Measurements from ENCODE around the gene PRSS3. TPM values are rescaled to one million over a fixed set of nuclear protein-coding genes. Genes with fewer than 3 reads are reported as not detected.
"Not testable (repeated sequence)": the region's sequence is repeated elsewhere in the genome, so short reads cannot be mapped to it uniquely, and the experiment has no call there.

Gene PRSS3
- not detected for total RNA-seq

GRCh38 chr9:33795281-33795680, at the start of gene PRSS3:
Gene PRSS3, plus strand, starts transcription at chr9:33795561. Its CDS starts 13 bp downstream, at chr9:33795574.
- Mint-ChIP-seq H3K9me3 (no peaks in the 10 kb centered on the region), H3K4me3 (no peak within 1 kb of the TSS), H3K27me3 (peaks cover 27% of the 10 kb centered on the region), H3K27ac (peak within 1 kb of the TSS; percentile 26), H3K36me3 (ENCODE audit: low read depth) (no peaks in the 10 kb centered on the region), H3K4me1 (no peaks in the 10 kb centered on the region)
- no peak for ATAC-seq (replicated peaks)

GRCh38 chr9:33748633-33749304, 46.6 kb upstream of the PRSS3 start:
- ATAC-seq (replicated peaks): peak; percentile 76
- no peaks in the 10 kb centered on the region for H3K9me3 Mint-ChIP-seq

GRCh38 chr9:33749305-33749654, 46.1 kb upstream of the PRSS3 start:
- H3K4me3 Mint-ChIP-seq: peak overlapping the region; percentile 65
- not testable (repeated sequence) for H3K36me3 Mint-ChIP-seq (ENCODE audit: low read depth); H3K27ac Mint-ChIP-seq; H3K4me1 Mint-ChIP-seq; H3K9me3 Mint-ChIP-seq
- H3K27me3 Mint-ChIP-seq: peaks cover 39% of the 10 kb centered on the region
- peak; percentile 84 for ATAC-seq (replicated peaks)

More at GRCh38 chr9:33748633-33749304, 46.6 kb upstream of the PRSS3 start:
- Mint-ChIP-seq H3K27ac (no peak overlapping the region), H3K4me1 (peaks cover 5% of the 10 kb centered on the region), H3K27me3 (peaks cover 40% of the 10 kb centered on the region), H3K4me3 (peak overlapping the region; percentile 65), H3K36me3 (ENCODE audit: low read depth) (peaks cover 6% of the 10 kb centered on the region)

- peaks cover 5% of the 10 kb centered on the region for H3K4me1 Mint-ChIP-seq
- no peaks in the 10 kb centered on the region for H3K9me3 Mint-ChIP-seq
- H3K27ac Mint-ChIP-seq: no peak overlapping the region
- ATAC-seq (replicated peaks): no peak
- peaks cover 6% of the 10 kb centered on the region for H3K36me3 Mint-ChIP-seq (ENCODE audit: low read depth)
- peaks cover 43% of the 10 kb centered on the region for H3K27me3 Mint-ChIP-seq
- H3K4me3 Mint-ChIP-seq: peak overlapping the region; percentile 5
Observed at GRCh38 chr9:33750307-33750838, 45.0 kb upstream of the PRSS3 start.

DNA sequence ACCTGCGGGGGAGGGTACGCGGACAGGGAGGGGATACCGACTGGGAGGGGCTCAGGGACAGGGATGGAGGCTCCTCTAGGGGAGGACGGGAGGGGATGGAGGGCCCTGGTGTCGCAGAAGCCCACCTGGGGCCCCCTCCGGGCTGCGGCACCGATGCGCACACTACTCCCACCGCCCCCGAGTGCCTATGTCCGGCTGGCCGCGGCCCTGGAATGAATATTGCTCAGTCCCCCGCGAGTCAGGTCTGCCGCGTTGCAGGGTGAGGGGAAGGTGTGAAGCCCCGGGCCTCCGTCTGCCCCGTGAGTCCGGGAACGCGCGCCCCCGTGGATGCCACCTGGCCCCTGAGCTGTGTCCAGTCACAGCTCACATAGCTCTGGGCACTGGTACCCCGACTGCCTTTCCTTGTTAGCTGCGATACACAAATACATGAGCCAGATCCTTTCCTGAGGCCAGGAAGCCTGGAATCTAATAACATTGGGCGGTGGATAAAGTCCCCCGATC, 44.5 kb upstream of the PRSS3 start:
- Mint-ChIP-seq H3K36me3 (ENCODE audit: low read depth) (peaks cover 6% of the 10 kb centered on the region), H3K9me3 (no peaks in the 10 kb centered on the region), H3K4me1 (peaks cover 5% of the 10 kb centered on the region), H3K27ac (no peak overlapping the region), H3K4me3 (peak overlapping the region; percentile 19), H3K27me3 (peaks cover 44% of the 10 kb centered on the region)
- ATAC-seq (replicated peaks): no peak

DNA sequence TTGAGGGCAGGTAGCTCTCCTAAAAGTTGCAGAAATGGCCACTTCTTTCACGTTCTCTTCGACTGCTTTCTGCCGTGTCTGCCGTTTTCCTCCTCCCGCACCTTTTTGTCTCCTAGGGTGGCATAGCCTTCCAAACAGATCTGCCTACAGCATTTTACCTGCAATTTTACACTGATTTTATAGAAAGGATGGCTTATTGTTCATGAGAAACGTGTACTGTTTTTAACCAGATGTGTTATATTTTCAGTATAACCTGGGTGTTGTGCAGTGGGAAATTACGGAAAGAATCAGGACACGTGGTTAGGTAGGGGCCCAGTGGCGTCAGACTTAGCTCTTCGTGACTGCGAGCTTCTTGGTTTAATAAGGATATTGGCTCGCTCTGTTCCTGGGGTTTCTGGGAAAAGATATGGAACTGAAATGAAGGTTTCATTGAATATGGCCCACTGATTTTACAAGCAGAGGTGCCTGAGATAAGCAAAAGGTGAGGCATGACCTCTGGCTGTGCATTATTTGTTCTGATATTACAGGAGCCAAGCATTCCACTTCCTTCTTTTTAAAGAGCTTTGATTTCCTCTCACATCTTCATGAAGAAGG, 43.7 kb upstream of the PRSS3 start:
- peaks cover 6% of the 10 kb centered on the region for H3K36me3 Mint-ChIP-seq (ENCODE audit: low read depth)
- H3K9me3 Mint-ChIP-seq: no peaks in the 10 kb centered on the region
- ATAC-seq (replicated peaks): no peak
- H3K4me3 Mint-ChIP-seq: peak overlapping the region; percentile 19
- H3K27me3 Mint-ChIP-seq: peaks cover 48% of the 10 kb centered on the region
- H3K27ac Mint-ChIP-seq: no peak overlapping the region
- peaks cover 5% of the 10 kb centered on the region for H3K4me1 Mint-ChIP-seq

DNA sequence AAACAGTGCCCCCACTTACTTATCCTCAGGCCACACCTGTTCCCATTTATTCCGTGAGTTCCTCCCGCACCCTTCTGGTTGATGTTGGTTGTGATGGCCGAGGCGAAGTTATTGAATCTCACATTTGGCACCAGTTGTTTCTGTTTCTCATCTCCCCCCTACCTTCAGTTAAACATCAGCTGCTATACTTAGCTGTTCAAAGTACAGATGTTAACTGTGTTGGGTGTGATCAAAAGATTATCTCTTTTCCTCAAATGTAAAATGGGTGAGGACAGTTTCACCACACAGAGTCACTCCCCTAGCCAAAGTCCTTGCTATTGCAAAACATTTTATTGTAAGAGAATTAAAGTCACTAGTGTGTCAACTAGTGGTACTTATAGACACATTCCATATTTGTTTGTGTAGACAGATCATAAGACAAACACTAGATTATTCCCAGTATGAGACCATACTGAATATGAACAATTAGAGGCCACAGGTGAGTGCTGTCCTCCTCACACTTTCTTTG, 43.2 kb upstream of the PRSS3 start:
- no peak for ATAC-seq (replicated peaks)
- H3K4me1 Mint-ChIP-seq: peaks cover 5% of the 10 kb centered on the region
- H3K27me3 Mint-ChIP-seq: peaks cover 51% of the 10 kb centered on the region
- H3K4me3 Mint-ChIP-seq: no peak overlapping the region
- H3K27ac Mint-ChIP-seq: no peak overlapping the region
- peaks cover 6% of the 10 kb centered on the region for H3K36me3 Mint-ChIP-seq (ENCODE audit: low read depth)
- H3K9me3 Mint-ChIP-seq: no peaks in the 10 kb centered on the region

- not testable (repeated sequence) for H3K4me3 Mint-ChIP-seq; H3K9me3 Mint-ChIP-seq; ATAC-seq (replicated peaks); H3K4me1 Mint-ChIP-seq; H3K36me3 Mint-ChIP-seq (ENCODE audit: low read depth); H3K27ac Mint-ChIP-seq
- H3K27me3 Mint-ChIP-seq: peaks cover 55% of the 10 kb centered on the region
Observed at GRCh38 chr9:33752789-33753188, 42.6 kb upstream of the PRSS3 start.

DNA sequence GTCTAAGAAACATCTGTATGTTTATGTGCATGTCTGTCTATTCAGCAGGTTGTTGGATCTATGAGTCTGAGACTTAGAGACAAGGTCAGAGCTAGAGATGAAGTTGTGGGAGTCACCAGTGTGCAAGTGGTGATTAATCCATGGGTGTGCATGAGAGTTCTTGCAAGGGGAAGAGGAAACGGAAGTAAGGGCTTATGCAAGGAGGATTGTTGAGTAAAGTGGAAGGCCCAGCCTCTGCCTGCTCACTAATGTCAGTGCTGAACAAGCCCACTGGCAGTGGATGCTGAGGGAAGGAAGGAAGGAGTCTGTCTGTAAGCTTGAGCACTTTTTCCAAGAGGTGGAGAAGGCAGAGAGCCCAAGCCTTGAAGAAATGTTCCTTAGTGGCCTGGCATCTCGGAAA, 35.7 kb upstream of the PRSS3 start:
- not testable (repeated sequence) for H3K9me3 Mint-ChIP-seq; H3K4me1 Mint-ChIP-seq; H3K4me3 Mint-ChIP-seq; ATAC-seq (replicated peaks); H3K27ac Mint-ChIP-seq; H3K36me3 Mint-ChIP-seq (ENCODE audit: low read depth)
- peaks cover 37% of the 10 kb centered on the region for H3K27me3 Mint-ChIP-seq

DNA sequence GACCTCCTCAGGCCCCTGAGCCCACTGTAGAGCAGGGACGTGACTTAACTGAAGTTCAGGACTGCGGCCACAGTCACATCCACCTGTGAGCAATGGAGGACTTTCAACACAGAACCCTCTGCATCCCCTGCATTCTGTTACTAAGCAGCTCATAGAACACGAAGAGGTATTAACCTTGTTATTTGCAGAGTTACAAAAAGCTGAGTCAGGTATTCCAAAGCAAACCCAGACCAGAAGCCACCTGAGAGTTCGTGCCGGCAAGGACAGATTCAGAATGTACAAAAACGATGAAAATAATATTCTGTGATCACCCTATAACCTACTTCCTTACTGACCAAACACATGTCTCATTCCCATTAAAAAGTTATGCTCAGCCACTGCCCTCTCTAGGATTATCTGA, 33.0 kb upstream of the PRSS3 start:
- Mint-ChIP-seq H3K27me3 (peaks cover 19% of the 10 kb centered on the region), H3K9me3 (no peaks in the 10 kb centered on the region), H3K4me1 (no peaks in the 10 kb centered on the region), H3K27ac (no peak overlapping the region), H3K36me3 (ENCODE audit: low read depth) (no peaks in the 10 kb centered on the region), H3K4me3 (no peak overlapping the region)
- no peak for ATAC-seq (replicated peaks)

- H3K9me3 Mint-ChIP-seq; H3K4me3 Mint-ChIP-seq; H3K27ac Mint-ChIP-seq; H3K4me1 Mint-ChIP-seq; H3K36me3 Mint-ChIP-seq (ENCODE audit: low read depth): not testable (repeated sequence)
- peaks cover 10% of the 10 kb centered on the region for H3K27me3 Mint-ChIP-seq
- ATAC-seq (replicated peaks): peak; percentile 92
Observed at GRCh38 chr9:33763709-33764108, 31.7 kb upstream of the PRSS3 start.

GRCh38 chr9:33765411-33765810, 29.9 kb upstream of the PRSS3 start:
- Mint-ChIP-seq H3K27ac (no peak overlapping the region), H3K9me3 (no peaks in the 10 kb centered on the region), H3K36me3 (ENCODE audit: low read depth) (no peaks in the 10 kb centered on the region), H3K4me3 (no peak overlapping the region), H3K4me1 (peaks cover 3% of the 10 kb centered on the region), H3K27me3 (no peaks in the 10 kb centered on the region)
- ATAC-seq (replicated peaks): peak; percentile 35

- not testable (repeated sequence) for H3K4me1 Mint-ChIP-seq; H3K9me3 Mint-ChIP-seq; H3K4me3 Mint-ChIP-seq; H3K27ac Mint-ChIP-seq; H3K36me3 Mint-ChIP-seq (ENCODE audit: low read depth); H3K27me3 Mint-ChIP-seq
- peak; percentile 24 for ATAC-seq (replicated peaks)
Observed at GRCh38 chr9:33770156-33770880, 25.0 kb upstream of the PRSS3 start.

DNA sequence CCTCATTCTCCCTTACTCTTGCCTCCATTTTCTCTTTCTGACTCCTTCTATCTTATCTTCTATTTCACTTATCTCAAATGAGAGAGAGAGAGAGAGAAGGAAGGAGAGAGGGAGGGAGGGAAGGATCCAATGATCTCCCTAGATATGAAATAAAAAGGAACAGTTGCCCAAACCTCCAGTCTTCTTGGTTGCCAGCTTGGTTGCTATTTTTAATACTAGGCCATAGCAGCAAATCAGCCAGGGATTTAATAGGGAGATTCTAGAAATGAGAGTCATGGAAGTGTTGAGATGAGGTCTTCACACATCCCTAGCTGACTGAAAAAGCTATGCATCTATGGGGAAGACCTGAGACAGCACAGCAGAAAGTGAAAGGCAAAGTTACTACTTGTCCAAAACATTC, 22.2 kb upstream of the PRSS3 start:
- not testable (repeated sequence) for H3K4me3 Mint-ChIP-seq; ATAC-seq (replicated peaks); H3K27ac Mint-ChIP-seq; H3K9me3 Mint-ChIP-seq; H3K27me3 Mint-ChIP-seq; H3K4me1 Mint-ChIP-seq; H3K36me3 Mint-ChIP-seq (ENCODE audit: low read depth)
